T-helper 1 cell (primary cell): ENCODE measurements around the gene N4BP3.
"Not testable (repeated sequence)": the region's sequence is repeated elsewhere in the genome, so short reads cannot be mapped to it uniquely, and the experiment has no call there.

ENCODE experiments used
- DNase-seq, 5 donors: peaks; one replicate each; pipeline ENCODE4 v3.0.0-alpha.2; 2012 to 2020

N4BP3 gene

GRCh38 chr5:178123094-178123965 lies 10.0 kb downstream of the N4BP3 start:
- no peak for DNase-seq

DNA sequence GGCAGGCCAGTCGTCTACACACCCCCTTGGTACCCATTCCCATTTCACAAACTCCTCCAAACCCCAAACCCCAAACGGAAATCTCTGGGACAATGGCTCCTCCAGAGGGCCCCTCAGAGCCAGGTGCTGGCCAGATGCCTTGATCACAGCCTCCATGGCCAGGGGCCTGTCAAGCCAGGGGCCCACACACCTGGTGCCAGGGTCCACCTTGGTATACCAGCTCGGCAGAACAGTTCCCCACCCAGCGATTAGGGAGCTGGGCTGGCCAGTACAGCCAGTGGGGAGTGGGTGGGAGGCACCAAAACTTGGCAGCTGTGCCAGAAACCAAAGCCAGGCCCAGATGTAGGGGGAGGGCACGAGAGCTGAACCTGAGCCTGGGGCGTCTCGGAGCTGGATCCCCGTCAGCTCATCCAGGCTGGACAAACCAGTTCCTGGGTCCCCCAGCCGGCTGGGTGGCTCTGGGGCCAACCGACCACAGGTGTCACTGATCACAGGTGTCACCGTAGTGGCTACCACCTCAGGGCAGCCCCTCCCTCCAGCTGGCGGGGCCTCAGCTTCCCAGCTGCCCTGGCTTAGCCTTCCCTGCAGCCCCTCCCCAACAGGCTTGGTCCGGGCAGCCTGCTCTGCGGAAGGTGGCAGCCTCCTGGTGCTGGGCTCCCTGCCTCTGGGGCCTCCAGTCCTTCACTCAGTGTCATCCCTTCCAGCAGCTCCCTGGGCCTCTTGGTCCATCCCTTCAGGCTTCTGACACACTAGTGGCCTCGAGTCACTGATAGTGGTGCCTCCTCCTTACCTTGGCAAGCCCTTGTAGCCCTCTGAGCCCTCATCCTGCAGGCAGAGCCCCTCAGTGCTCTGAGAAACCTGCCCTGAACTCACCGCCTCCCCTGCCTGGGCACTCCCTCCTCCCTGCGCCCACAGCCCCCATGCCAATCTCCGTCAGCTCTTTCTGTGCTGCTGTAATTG lies 10.9 kb downstream of the N4BP3 start:
- DNase-seq: no peak

DNA sequence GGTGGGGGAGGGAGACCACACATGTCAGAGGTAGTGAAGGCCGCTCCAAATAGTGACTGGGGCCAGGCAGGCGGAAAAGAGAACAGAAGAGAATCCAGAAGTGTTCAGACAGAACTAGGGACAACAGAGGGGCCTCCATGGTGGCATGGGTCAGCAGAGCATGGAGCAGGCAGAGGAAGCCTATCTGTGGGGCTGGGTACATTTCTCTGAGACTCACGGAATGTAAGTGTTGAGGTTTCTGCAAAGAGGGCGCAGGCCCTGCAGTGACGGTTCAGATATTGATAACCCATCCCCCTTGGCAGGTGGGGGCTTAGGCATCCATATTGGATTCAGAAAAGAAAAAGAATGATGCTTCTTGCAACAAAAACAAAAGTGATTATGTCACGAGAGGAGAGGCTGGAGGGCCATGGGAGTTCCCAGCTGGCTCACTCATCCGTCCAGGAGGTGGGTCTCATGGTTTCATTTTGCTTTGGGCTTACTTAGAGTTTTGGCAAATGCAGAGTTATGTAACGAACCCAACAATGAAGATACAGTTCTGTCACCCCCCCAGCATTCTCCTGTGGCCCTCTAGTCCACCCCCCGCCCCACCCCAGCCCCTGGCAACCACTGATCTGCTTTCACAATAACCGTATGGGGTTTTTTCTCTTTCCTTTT lies 12.0 kb downstream of the N4BP3 start:
- no peak for DNase-seq

- no peak for DNase-seq
Observed at GRCh38 chr5:178126556-178126955, 13.2 kb downstream of the N4BP3 start.

GRCh38 chr5:178127300-178128009 lies 14.1 kb downstream of the N4BP3 start:
- not testable (repeated sequence) for DNase-seq

DNA sequence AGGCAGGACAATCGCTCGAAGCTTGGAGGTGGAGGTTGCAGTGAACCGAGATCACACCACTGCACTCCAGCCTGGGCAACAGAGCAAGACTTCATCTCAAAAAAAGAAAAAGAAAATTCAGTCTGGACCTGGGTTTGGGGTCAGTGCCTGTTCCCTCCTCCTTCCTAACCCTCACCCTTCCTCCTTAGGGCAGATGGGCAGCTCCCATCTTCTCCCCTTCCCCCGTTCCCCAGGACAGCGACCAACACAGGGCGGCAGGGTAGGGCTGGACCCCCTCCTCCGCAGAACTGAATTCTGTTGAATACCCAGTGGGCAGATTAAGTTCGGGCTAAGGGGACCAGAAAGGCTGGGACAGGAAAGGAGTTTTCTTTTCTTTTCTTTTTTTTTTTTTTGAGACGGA lies 16.0 kb downstream of the N4BP3 start:
- DNase-seq: no peak

GRCh38 chr5:178130234-178130575 lies 16.9 kb downstream of the N4BP3 start:
- not testable (repeated sequence) for DNase-seq

GRCh38 chr5:178130576-178131445 lies 17.5 kb downstream of the N4BP3 start, which contains the start of gene RMND5B:
Gene RMND5B (plus strand): TSS chr5:178131014. CDS start chr5:178138120, 7,106 bp downstream.
- DNase-seq: peak; percentile 68 to 89 (median 72)

DNA sequence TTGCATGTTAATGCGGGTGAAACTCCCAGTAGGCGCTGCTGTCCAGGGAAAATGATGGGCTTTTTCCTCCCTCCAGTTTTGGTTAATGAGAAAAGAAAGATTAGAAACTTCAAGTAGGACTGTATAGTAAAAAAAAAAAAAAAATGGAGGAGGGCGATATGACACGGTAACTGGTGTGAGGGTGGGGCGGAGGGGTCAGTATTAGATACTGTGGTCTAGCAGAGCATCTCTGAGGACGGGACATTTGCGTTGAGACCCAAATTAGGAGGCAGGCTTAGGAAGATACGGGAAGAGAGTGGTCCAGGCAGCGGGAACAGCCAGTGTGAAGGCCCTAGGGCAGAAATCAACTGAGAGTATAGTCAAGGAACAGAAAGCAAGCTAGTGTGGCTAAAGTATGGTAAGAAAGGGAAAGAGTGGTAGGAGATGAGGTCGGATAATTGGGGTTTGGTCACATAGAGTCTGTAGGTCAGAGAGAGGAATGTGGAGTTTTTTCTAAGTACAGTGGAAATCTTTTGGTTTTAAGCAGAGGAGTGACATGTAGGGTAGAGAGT lies 18.2 kb downstream of the N4BP3 start:
- no peak for DNase-seq

GRCh38 chr5:178136990-178137389 lies 23.7 kb downstream of the N4BP3 start:
- no peak for DNase-seq

- no peak for DNase-seq
Observed at GRCh38 chr5:178137991-178138390, 24.7 kb downstream of the N4BP3 start.

GRCh38 chr5:178141550-178141949 lies 28.2 kb downstream of the N4BP3 start:
- DNase-seq: no peak

- no peak for DNase-seq
Observed at GRCh38 chr5:178142642-178143041, 29.3 kb downstream of the N4BP3 start.

DNA sequence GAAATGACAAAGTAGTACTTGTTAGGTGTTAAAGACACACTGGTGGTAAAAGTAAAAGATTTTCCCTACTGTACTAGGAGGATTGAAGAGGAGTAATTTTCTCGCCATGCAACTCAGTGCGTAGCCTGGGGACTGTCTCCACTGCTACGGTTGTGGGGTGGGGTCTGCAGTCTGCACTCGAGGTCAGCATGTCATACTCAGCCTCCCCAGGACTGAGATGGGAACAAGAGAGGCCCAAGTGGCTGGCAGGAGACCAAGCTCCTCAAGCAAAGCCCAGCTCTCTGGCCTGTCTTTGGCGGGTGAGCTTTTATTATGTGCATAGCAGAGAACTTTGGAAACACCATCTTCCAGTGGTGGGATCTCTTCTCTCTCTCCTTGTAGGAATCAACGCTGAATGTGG lies 29.9 kb downstream of the N4BP3 start:
- no peak for DNase-seq

DNA sequence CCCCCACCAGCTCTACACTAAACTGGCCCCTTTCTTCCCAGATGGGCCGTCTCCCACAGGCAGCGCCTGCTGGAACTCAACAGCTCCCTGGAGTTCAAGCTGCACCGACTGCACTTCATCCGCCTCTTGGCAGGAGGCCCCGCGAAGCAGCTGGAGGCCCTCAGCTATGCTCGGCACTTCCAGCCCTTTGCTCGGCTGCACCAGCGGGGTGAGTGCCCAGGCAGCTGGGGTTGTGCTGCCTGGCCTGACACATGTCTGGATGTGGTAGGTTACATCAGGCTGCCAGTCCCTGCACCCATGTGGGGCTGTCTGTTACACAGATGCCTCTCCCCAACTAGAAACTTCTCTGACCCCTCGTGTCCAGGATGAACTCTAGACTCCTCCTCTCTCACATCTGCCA lies 30.6 kb downstream of the N4BP3 start:
- DNase-seq: no peak

DNA sequence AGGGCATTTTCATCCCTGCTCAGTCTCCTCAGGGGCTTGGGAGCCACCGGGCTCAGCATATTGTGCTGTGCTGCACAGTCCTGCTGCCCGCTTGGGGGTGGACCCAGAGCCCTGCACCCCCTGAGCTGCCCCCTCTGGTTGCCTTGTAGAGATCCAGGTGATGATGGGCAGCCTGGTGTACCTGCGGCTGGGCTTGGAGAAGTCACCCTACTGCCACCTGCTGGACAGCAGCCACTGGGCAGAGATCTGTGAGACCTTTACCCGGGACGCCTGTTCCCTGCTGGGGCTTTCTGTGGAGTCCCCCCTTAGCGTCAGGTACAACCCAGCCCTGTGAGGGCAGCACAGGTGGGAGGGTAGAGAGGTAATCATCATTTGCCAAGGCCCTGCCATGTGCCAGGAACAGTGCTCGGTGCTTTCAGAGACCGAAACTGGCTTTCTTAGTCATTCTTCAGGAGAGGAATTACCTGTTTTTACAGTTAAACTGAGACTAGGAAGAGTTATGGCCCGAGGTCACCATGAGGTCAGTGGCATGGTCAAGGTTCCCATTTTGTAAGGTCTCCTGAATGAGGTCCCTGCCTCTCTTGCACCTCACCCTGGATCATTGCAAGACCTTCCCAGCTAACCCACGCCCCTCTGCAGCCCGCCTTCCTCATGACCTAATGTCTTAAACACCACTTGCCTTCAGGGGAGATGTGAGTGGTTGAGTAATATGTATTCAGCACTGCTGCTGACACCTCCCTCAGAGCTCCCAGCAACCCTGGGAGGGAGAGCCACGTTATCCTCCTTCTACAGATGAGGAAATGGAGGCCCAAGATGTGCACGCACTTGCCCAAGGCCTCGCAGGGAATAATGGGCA lies 32.9 kb downstream of the N4BP3 start:
- peak; percentile 52 to 67 (median 64) for DNase-seq

DNA sequence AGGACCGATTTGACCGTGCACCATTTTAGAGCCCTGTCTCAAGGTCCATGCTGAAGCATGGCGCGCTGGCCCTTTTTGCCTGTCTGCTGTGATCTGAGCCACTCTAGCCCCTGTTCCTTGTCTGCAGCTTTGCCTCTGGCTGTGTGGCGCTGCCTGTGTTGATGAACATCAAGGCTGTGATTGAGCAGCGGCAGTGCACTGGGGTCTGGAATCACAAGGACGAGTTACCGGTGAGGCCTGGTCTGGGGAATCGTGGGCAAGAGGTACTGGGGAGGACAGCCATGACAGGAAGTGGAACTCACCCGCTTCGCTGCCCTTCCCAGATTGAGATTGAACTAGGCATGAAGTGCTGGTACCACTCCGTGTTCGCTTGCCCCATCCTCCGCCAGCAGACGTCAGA lies 34.1 kb downstream of the N4BP3 start:
- DNase-seq: no peak

DNA sequence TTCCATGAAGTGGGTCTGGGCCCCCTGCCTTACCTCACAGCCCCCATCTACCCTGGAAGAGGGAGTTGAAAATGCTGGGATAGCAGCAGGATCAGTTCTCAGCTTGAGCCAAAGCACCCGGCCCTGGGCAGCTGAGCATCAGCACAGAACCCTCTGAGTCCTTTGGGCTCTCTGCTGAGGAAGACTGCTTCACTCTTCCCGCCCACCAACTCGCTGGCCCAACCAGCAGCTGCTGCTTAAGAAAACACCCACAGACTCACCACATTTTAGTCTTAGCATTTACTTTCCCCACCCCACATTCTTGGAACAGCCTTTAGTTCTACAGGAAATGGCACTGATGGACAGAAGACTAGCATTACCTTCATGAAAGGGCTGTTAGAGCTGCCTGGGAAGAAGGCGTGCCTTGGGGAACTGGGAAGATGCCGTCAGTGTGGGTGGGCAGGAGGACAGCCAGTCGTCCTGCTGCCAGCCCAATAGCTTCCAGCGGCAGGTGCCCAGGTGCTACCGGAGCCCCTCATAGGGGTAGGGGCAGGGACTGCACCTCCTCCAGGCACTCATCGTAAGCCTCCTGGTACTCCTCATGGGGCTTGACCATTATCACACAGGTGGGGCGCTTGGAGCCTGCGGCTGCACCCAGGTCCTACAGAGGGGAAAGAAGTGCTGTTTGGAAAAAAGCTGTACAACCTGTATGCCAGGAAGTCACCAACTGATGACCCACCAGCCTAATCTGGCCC lies 36.0 kb downstream of the N4BP3 start:
- DNase-seq: peak in 1 of 5 donors; percentile 28
